WERI-Rb-1 (cell line): ENCODE data around the gene ZFP1.

ENCODE experiments used
- DNase-seq: peaks from one replicate; pipeline ENCODE4 v3.0.0-alpha.2; 2020
- H3K27ac ChIP-seq: fragments of 250-450 bp; sonication (Bioruptor Pico); 2 replicates; pipeline ENCODE4 v1.5.1; 2020; ENCODE audit warnings: mild to moderate bottlenecking, moderate library complexity
- H3K27me3 ChIP-seq: fragments of 250-450 bp; sonication (Bioruptor Pico); 2 replicates; pipeline ENCODE4 v1.5.1; 2021; ENCODE audit warnings: mild to moderate bottlenecking, low read depth, moderate library complexity; ENCODE audit not compliant: insufficient read depth, severe bottlenecking
- H3K36me3 ChIP-seq: fragments of 250-450 bp; sonication (Bioruptor Pico); 2 replicates; pipeline ENCODE4 v1.5.1; 2020; ENCODE audit warnings: mild to moderate bottlenecking, moderate library complexity
- H3K4me3 ChIP-seq: 2 replicates; pipeline ENCODE4 v1.5.1; 2011; ENCODE audit warnings: low read depth, mild to moderate bottlenecking, control low read depth, low read length
- H3K9me3 ChIP-seq: fragments of 250-450 bp; sonication (Bioruptor Pico); 2 replicates; pipeline ENCODE4 v1.5.1; 2021; ENCODE audit warnings: mild to moderate bottlenecking, moderate library complexity; ENCODE audit not compliant: severe bottlenecking
- TF ChIP-seq, protein P1 (sequence below): IDR thresholded peaks from 2 replicates; pipeline ENCODE4 v1.5.1; 2011; ENCODE audit warnings: low read depth, mild to moderate bottlenecking, control low read depth, inconsistent platforms, low read length

Gene ZFP1

DNA sequence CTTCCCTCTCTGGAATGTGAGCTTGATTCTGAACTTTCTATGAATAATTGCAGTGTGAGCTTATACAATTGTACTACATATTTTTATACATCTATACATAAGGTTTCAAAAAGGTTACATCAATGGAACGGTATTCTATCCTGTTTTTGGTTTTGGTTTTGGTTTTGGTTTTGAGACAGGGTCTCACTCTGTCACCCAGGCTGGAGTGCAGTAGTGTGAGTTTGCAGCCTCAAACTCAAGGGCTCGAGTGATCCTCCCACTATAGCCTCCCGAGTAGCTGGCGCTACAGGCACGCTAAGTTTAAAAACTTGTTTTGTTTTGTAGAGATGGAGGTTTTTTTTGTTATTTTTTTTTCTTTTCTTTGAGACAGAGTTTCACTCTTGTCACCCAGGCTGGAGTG is 71.5 kb downstream of the ZFP1 start:
- no peaks in the 10 kb centered on the region for H3K27me3 ChIP-seq
- no peak overlapping the region for H3K4me3 ChIP-seq
- no peak overlapping the region for H3K27ac ChIP-seq
- H3K9me3 ChIP-seq: no peaks in the 10 kb centered on the region
- DNase-seq: no peak
- TF ChIP-seq, protein P1, sequence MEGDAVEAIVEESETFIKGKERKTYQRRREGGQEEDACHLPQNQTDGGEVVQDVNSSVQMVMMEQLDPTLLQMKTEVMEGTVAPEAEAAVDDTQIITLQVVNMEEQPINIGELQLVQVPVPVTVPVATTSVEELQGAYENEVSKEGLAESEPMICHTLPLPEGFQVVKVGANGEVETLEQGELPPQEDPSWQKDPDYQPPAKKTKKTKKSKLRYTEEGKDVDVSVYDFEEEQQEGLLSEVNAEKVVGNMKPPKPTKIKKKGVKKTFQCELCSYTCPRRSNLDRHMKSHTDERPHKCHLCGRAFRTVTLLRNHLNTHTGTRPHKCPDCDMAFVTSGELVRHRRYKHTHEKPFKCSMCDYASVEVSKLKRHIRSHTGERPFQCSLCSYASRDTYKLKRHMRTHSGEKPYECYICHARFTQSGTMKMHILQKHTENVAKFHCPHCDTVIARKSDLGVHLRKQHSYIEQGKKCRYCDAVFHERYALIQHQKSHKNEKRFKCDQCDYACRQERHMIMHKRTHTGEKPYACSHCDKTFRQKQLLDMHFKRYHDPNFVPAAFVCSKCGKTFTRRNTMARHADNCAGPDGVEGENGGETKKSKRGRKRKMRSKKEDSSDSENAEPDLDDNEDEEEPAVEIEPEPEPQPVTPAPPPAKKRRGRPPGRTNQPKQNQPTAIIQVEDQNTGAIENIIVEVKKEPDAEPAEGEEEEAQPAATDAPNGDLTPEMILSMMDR: no peak
- H3K36me3 ChIP-seq: no peaks in the 10 kb centered on the region
